Activated CD4-positive, alpha-beta T cell treated with anti-CD3 and anti-CD28 coated beads, Interleukin-2, amount 10 ng/mL, durations not matched to agents 24 days and 14 days (primary cell): Measurements from ENCODE around the gene TRPM6. TPM values are rescaled to one million over a fixed set of nuclear protein-coding genes. Genes with fewer than 3 reads are reported as not detected.
A peak's percentile ranks its signal among the peaks of the same experiment; 100 is the strongest.

ENCODE experiments used
- DNase-seq: peaks from one replicate; pipeline ENCODE4 v3.0.0; 2022
- H3K27ac Mint-ChIP-seq: one replicate; pipeline ENCODE4 v1.8.0; 2022; ENCODE audit warnings: mild to moderate bottlenecking, mixed read lengths
- H3K27me3 Mint-ChIP-seq: one replicate; pipeline ENCODE4 v1.8.0; 2022; ENCODE audit warnings: mixed read lengths
- H3K36me3 Mint-ChIP-seq: one replicate; pipeline ENCODE4 v1.8.0; 2022; ENCODE audit warnings: low read depth, mild to moderate bottlenecking, mixed read lengths
- H3K4me1 Mint-ChIP-seq: one replicate; pipeline ENCODE4 v1.8.0; 2021; ENCODE audit warnings: mixed read lengths
- H3K4me3 Mint-ChIP-seq: one replicate; pipeline ENCODE4 v1.8.0; 2022; ENCODE audit warnings: mild to moderate bottlenecking, moderate library complexity, mixed read lengths
- H3K9me3 Mint-ChIP-seq: one replicate; pipeline ENCODE4 v1.8.0; 2021; ENCODE audit warnings: mixed read lengths
- intact Hi-C: fragments of 100-400 bp; cut with micrococcal nuclease; formaldehyde crosslinking; loops from one replicate; pipeline ENCODE4 v1.15.1; 2023
- total RNA-seq: library from RNA; stranded (reverse); gene quantifications from 2 replicates; pipeline ENCODE4 v1.2.3, GENCODE V29; 2022

Gene TRPM6
- total RNA-seq, 1 donor from 2014 or later = 0.05 TPM

GRCh38 chr9:74777136-74777879 lies 110.4 kb downstream of the TRPM6 start:
- intact Hi-C loops = loop anchor here (1.0 to 10.0 kb wide), 2 partner anchors 225 to 407 kb away; no protein-coding TSS in a partner anchor

GRCh38 chr9:74775396-74775795 lies 112.3 kb downstream of the TRPM6 start:
- Mint-ChIP-seq H3K4me3 (no peak overlapping the region), H3K9me3 (no peaks in the 10 kb centered on the region), H3K27ac (no peak overlapping the region), H3K4me1 (peaks cover 13% of the 10 kb centered on the region), H3K36me3 (no peaks in the 10 kb centered on the region), H3K27me3 (peaks cover 14% of the 10 kb centered on the region)
- intact Hi-C loops = loop anchor here (2.0 to 10.0 kb wide), 3 partner anchors 177 to 409 kb away; partner anchors contain the start of gene C9orf40
- no peak for DNase-seq

More at GRCh38 chr9:74777136-74777879, 110.4 kb downstream of the TRPM6 start:
- H3K27ac Mint-ChIP-seq = no peak overlapping the region
- no peaks in the 10 kb centered on the region for H3K36me3 Mint-ChIP-seq
- H3K27me3 Mint-ChIP-seq = peaks cover 9% of the 10 kb centered on the region
- no peaks in the 10 kb centered on the region for H3K9me3 Mint-ChIP-seq
- H3K4me3 Mint-ChIP-seq = no peak overlapping the region
- DNase-seq = peak; percentile 90
- peaks cover 2% of the 10 kb centered on the region for H3K4me1 Mint-ChIP-seq

GRCh38 chr9:74773886-74774479 lies 113.7 kb downstream of the TRPM6 start:
- Mint-ChIP-seq H3K36me3 (no peaks in the 10 kb centered on the region), H3K27me3 (peaks cover 13% of the 10 kb centered on the region), H3K27ac (peak overlapping the region; percentile 13), H3K9me3 (no peaks in the 10 kb centered on the region), H3K4me1 (peaks cover 13% of the 10 kb centered on the region), H3K4me3 (no peak overlapping the region)
- peak; percentile 90 for DNase-seq
- intact Hi-C loops = loop anchor here (1.0 to 10.0 kb wide), 6 partner anchors 179 to 1093 kb away; partner anchors contain the start of gene C9orf40

GRCh38 chr9:74772121-74772520 lies 115.6 kb downstream of the TRPM6 start:
- no peaks in the 10 kb centered on the region for H3K36me3 Mint-ChIP-seq
- H3K27me3 Mint-ChIP-seq = peaks cover 17% of the 10 kb centered on the region
- H3K4me3 Mint-ChIP-seq = no peak overlapping the region
- H3K27ac Mint-ChIP-seq = peak overlapping the region; percentile 26
- intact Hi-C loops = loop anchor here (5.0 to 10.0 kb wide), 3 partner anchors 413 to 1095 kb away; no protein-coding TSS in a partner anchor
- H3K4me1 Mint-ChIP-seq = peaks cover 13% of the 10 kb centered on the region
- no peak for DNase-seq
- no peaks in the 10 kb centered on the region for H3K9me3 Mint-ChIP-seq

GRCh38 chr9:74771672-74772071 lies 116.0 kb downstream of the TRPM6 start:
- Mint-ChIP-seq H3K27ac (peak overlapping the region; percentile 61), H3K27me3 (peaks cover 17% of the 10 kb centered on the region), H3K9me3 (no peaks in the 10 kb centered on the region), H3K4me1 (peaks cover 13% of the 10 kb centered on the region), H3K4me3 (peak overlapping the region; percentile 18), H3K36me3 (no peaks in the 10 kb centered on the region)
- intact Hi-C loops = loop anchor here (5.0 to 10.0 kb wide), 3 partner anchors 413 to 1096 kb away; no protein-coding TSS in a partner anchor
- DNase-seq = no peak

- Mint-ChIP-seq H3K9me3 (no peaks in the 10 kb centered on the region), H3K27me3 (peaks cover 17% of the 10 kb centered on the region), H3K36me3 (no peaks in the 10 kb centered on the region), H3K27ac (peak overlapping the region; percentile 75), H3K4me1 (peaks cover 13% of the 10 kb centered on the region), H3K4me3 (no peak overlapping the region)
- intact Hi-C loops = loop anchor here (5.0 to 10.0 kb wide), 3 partner anchors 414 to 1096 kb away; no protein-coding TSS in a partner anchor
- no peak for DNase-seq
Observed at GRCh38 chr9:74771262-74771585, 116.5 kb downstream of the TRPM6 start.

- intact Hi-C loops = loop anchor here (5.0 to 10.0 kb wide), 3 partner anchors 414 to 1097 kb away; no protein-coding TSS in a partner anchor
- Mint-ChIP-seq H3K4me1 (peaks cover 13% of the 10 kb centered on the region), H3K27me3 (peaks cover 17% of the 10 kb centered on the region), H3K27ac (peak overlapping the region; percentile 75), H3K36me3 (no peaks in the 10 kb centered on the region), H3K4me3 (no peak overlapping the region), H3K9me3 (no peaks in the 10 kb centered on the region)
- peak; percentile 79 for DNase-seq
Observed at GRCh38 chr9:74770508-74771261, 117.0 kb downstream of the TRPM6 start.

- intact Hi-C loops = no loop called here
- Mint-ChIP-seq H3K9me3 (no peaks in the 10 kb centered on the region), H3K27ac (no peak overlapping the region), H3K36me3 (no peaks in the 10 kb centered on the region), H3K27me3 (peaks cover 11% of the 10 kb centered on the region), H3K4me3 (no peak overlapping the region), H3K4me1 (no peaks in the 10 kb centered on the region)
- DNase-seq = no peak
Observed at GRCh38 chr9:74765481-74765971, 122.2 kb downstream of the TRPM6 start.

GRCh38 chr9:74762950-74763349 lies 124.8 kb downstream of the TRPM6 start:
- no peak overlapping the region for H3K4me3 Mint-ChIP-seq
- H3K27ac Mint-ChIP-seq = no peak overlapping the region
- H3K27me3 Mint-ChIP-seq = peaks cover 3% of the 10 kb centered on the region
- no peak for DNase-seq
- H3K36me3 Mint-ChIP-seq = no peaks in the 10 kb centered on the region
- intact Hi-C loops = no loop called here
- H3K4me1 Mint-ChIP-seq = no peaks in the 10 kb centered on the region
- no peaks in the 10 kb centered on the region for H3K9me3 Mint-ChIP-seq

- Mint-ChIP-seq H3K27me3 (peaks cover 3% of the 10 kb centered on the region), H3K27ac (no peak overlapping the region), H3K9me3 (no peaks in the 10 kb centered on the region), H3K4me1 (no peaks in the 10 kb centered on the region), H3K4me3 (no peak overlapping the region), H3K36me3 (no peaks in the 10 kb centered on the region)
- intact Hi-C loops = no loop called here
- no peak for DNase-seq
Observed at GRCh38 chr9:74760031-74760700, 127.6 kb downstream of the TRPM6 start.

- Mint-ChIP-seq H3K27me3 (peaks cover 7% of the 10 kb centered on the region), H3K36me3 (no peaks in the 10 kb centered on the region), H3K9me3 (no peaks in the 10 kb centered on the region), H3K4me1 (no peaks in the 10 kb centered on the region), H3K4me3 (no peak overlapping the region), H3K27ac (no peak overlapping the region)
- intact Hi-C loops = no loop called here
- DNase-seq = no peak
Observed at GRCh38 chr9:74755999-74756398, 131.7 kb downstream of the TRPM6 start.

GRCh38 chr9:74755355-74755754 lies 132.4 kb downstream of the TRPM6 start:
- H3K4me1 Mint-ChIP-seq = no peaks in the 10 kb centered on the region
- H3K27ac Mint-ChIP-seq = no peak overlapping the region
- H3K9me3 Mint-ChIP-seq = no peaks in the 10 kb centered on the region
- DNase-seq = no peak
- H3K36me3 Mint-ChIP-seq = no peaks in the 10 kb centered on the region
- intact Hi-C loops = no loop called here
- H3K27me3 Mint-ChIP-seq = peaks cover 11% of the 10 kb centered on the region
- no peak overlapping the region for H3K4me3 Mint-ChIP-seq

GRCh38 chr9:74753650-74754049 lies 134.1 kb downstream of the TRPM6 start:
- Mint-ChIP-seq H3K4me3 (no peak overlapping the region), H3K9me3 (no peaks in the 10 kb centered on the region), H3K4me1 (no peaks in the 10 kb centered on the region), H3K27ac (no peak overlapping the region), H3K27me3 (peaks cover 11% of the 10 kb centered on the region), H3K36me3 (no peaks in the 10 kb centered on the region)
- intact Hi-C loops = no loop called here
- DNase-seq = no peak
